WTC11 (cell line): ENCODE measurements around the gene LY6G6C. TPM values are rescaled to one million over a fixed set of nuclear protein-coding genes. Genes with fewer than 3 reads are reported as not detected.

Experiments used
- ATAC-seq: fragments of 200-7000 bp; cut with Tn5 transposase; 2 replicates; pipeline ENCODE4 v1.10.0; 2021; ENCODE audit warnings: mild to moderate bottlenecking, moderate library complexity
- CTCF ChIA-PET: fragments of 300-600 bp; sonication (Branson Sonifier 250); formaldehyde crosslinking; loops from one replicate; lab custom pipeline; 2021; ENCODE audit warnings: antibody characterized with exemption; lab: Charles Lee
- POLR2A ChIA-PET: fragments of 350-600 bp; sonication (Branson Sonifier 250); formaldehyde crosslinking; loops from one replicate; lab custom pipeline; 2021; ENCODE audit warnings: antibody characterized with exemption; lab: Charles Lee
- DNase-seq: peaks from one replicate; pipeline ENCODE4 v3.0.0; 2021; ENCODE audit warnings: low spot score
- H3K27ac Mint-ChIP-seq: 2 replicates; pipeline ENCODE4 v1.8.0; 2021; ENCODE audit warnings: mixed read lengths
- H3K27me3 Mint-ChIP-seq: 2 replicates; pipeline ENCODE4 v1.8.0; 2021; ENCODE audit warnings: low read depth, mild to moderate bottlenecking, moderate library complexity, mixed read lengths
- H3K36me3 Mint-ChIP-seq: 2 replicates; pipeline ENCODE4 v1.8.0; 2021; ENCODE audit warnings: mixed read lengths
- H3K4me1 Mint-ChIP-seq: 2 replicates; pipeline ENCODE4 v1.8.0; 2022; ENCODE audit warnings: mixed read lengths
- H3K4me3 Mint-ChIP-seq: 2 replicates; pipeline ENCODE4 v1.8.0; 2021; ENCODE audit warnings: mild to moderate bottlenecking, moderate library complexity, mixed read lengths
- H3K9me3 Mint-ChIP-seq: 2 replicates; pipeline ENCODE4 v1.8.0; 2021; ENCODE audit warnings: mixed read lengths
- ELF4 ChIP-seq: sonication (generic); formaldehyde crosslinking; IDR thresholded peaks from 2 replicates; pipeline ENCODE4 v1.8.1; 2022; ENCODE audit warnings: low read depth, mild to moderate bottlenecking, moderate library complexity, missing genetic modification reagents
- ESRRA ChIP-seq: sonication (generic); formaldehyde crosslinking; IDR thresholded peaks from 2 replicates; pipeline ENCODE4 v1.8.1; 2022; ENCODE audit warnings: mild to moderate bottlenecking, missing genetic modification reagents, borderline replicate concordance
- GABPB1 ChIP-seq: sonication (generic); formaldehyde crosslinking; IDR thresholded peaks from 2 replicates; pipeline ENCODE4 v1.8.1; 2023; ENCODE audit warnings: mild to moderate bottlenecking, missing genetic modification reagents
- GRHL2 ChIP-seq: fragments of 250-450 bp; sonication (Bioruptor Pico); IDR thresholded peaks from 2 replicates; pipeline ENCODE4 v1.8.0; 2022; ENCODE audit warnings: mild to moderate bottlenecking, moderate library complexity; ENCODE audit not compliant: insufficient replicate concordance, severe bottlenecking
- GTF2I ChIP-seq: fragments of 250-450 bp; sonication (Bioruptor Pico); conservative IDR thresholded peaks from 2 replicates; pipeline ENCODE4 v1.4.0; 2021; ENCODE audit warnings: mild to moderate bottlenecking
- KAT7 ChIP-seq: sonication (generic); formaldehyde crosslinking; IDR thresholded peaks from 2 replicates; pipeline ENCODE4 v1.8.1; 2023; ENCODE audit warnings: missing genetic modification reagents, mild to moderate bottlenecking, borderline replicate concordance
- NFATC4 ChIP-seq: fragments of 250-450 bp; sonication (Bioruptor Pico); IDR thresholded peaks from 2 replicates; pipeline ENCODE4 v1.9.0; 2021; ENCODE audit warnings: mild to moderate bottlenecking
- NR1H2 ChIP-seq: sonication (generic); formaldehyde crosslinking; IDR thresholded peaks from 2 replicates; pipeline ENCODE4 v1.9.0; 2021; ENCODE audit warnings: mild to moderate bottlenecking, moderate library complexity, missing genetic modification reagents
- NR2C2 ChIP-seq: sonication (generic); formaldehyde crosslinking; IDR thresholded peaks from 2 replicates; pipeline ENCODE4 v1.8.0; 2022; ENCODE audit warnings: mild to moderate bottlenecking, missing genetic modification reagents
- NR3C1 ChIP-seq: sonication (generic); formaldehyde crosslinking; conservative IDR thresholded peaks from 2 replicates; pipeline ENCODE4 v1.8.1; 2023; ENCODE audit warnings: low read depth, mild to moderate bottlenecking, missing genetic modification reagents
- SMAD4 ChIP-seq: sonication (generic); formaldehyde crosslinking; IDR thresholded peaks from 2 replicates; pipeline ENCODE4 v1.8.0; 2022; ENCODE audit warnings: mild to moderate bottlenecking, missing genetic modification reagents
- SOX15 ChIP-seq: fragments of 250-450 bp; sonication (Bioruptor Pico); IDR thresholded peaks from 2 replicates; pipeline ENCODE4 v1.9.0; 2021; ENCODE audit warnings: mild to moderate bottlenecking
- ZNF138 ChIP-seq: sonication (generic); formaldehyde crosslinking; conservative IDR thresholded peaks from 2 replicates; pipeline ENCODE4 v1.8.1; 2022; ENCODE audit warnings: mild to moderate bottlenecking, moderate library complexity, missing genetic modification reagents
- ZNF416 ChIP-seq: fragments of 250-450 bp; sonication (Bioruptor Pico); IDR thresholded peaks from 2 replicates; pipeline ENCODE4 v1.9.0; 2021; ENCODE audit warnings: mild to moderate bottlenecking, inconsistent platforms
- total RNA-seq: library from RNA; stranded (reverse); gene quantifications from 3 replicates; pipeline ENCODE4 v1.2.3, GENCODE V29; 2021
- TF ChIP-seq, protein P1 (sequence below): sonication (generic); formaldehyde crosslinking; IDR thresholded peaks from 2 replicates; pipeline ENCODE4 v1.8.1; 2023; ENCODE audit warnings: mild to moderate bottlenecking, missing genetic modification reagents, moderate library complexity
- TF ChIP-seq, protein P2 (sequence below): fragments of 250-450 bp; sonication (Bioruptor Pico); IDR thresholded peaks from 2 replicates; pipeline ENCODE4 v1.8.0; 2021; ENCODE audit warnings: mild to moderate bottlenecking
- TF ChIP-seq, protein P3 (sequence below): fragments of 250-450 bp; sonication (Bioruptor Pico); IDR thresholded peaks from 2 replicates; pipeline ENCODE4 v1.9.0; 2021; ENCODE audit warnings: mild to moderate bottlenecking
- TF ChIP-seq, protein P4 (sequence below): fragments of 200-600 bp; IDR thresholded peaks from 2 replicates; pipeline ENCODE4 v1.8.0; 2022; ENCODE audit warnings: antibody characterized with exemption

The LY6G6C gene
- total RNA-seq, 1 experiment from 2014 or later: 0.35 TPM

DNA sequence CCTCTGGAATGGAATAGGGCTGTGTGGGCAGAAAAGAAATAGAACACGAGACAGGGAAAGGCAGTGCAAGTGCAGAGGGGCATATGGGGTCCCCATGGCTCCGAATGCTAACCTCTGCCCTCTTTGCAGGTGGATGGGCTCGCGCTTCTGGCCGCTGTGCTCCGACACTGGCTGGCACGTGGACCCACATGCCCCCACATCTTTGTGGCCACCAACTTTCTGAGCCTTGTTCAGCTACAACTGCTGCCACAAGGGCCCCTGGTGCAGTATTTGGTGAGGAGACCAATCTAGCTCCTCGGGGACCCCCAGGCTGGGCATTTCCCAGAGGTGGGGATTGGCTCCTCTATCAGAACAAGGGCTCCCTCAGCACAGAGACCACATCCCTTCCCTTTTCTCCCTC lies 39.8 kb upstream of the LY6G6C start (continued):
- TF ChIP-seq, protein P1, sequence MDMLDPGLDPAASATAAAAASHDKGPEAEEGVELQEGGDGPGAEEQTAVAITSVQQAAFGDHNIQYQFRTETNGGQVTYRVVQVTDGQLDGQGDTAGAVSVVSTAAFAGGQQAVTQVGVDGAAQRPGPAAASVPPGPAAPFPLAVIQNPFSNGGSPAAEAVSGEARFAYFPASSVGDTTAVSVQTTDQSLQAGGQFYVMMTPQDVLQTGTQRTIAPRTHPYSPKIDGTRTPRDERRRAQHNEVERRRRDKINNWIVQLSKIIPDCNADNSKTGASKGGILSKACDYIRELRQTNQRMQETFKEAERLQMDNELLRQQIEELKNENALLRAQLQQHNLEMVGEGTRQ: no peak
- no peak for TF ChIP-seq GRHL2 (CRISPR knock-in tag)
- no peak for TF ChIP-seq NR3C1 (CRISPR knock-in tag)
- no peak for TF ChIP-seq ZNF416 (CRISPR knock-in tag)

DNA sequence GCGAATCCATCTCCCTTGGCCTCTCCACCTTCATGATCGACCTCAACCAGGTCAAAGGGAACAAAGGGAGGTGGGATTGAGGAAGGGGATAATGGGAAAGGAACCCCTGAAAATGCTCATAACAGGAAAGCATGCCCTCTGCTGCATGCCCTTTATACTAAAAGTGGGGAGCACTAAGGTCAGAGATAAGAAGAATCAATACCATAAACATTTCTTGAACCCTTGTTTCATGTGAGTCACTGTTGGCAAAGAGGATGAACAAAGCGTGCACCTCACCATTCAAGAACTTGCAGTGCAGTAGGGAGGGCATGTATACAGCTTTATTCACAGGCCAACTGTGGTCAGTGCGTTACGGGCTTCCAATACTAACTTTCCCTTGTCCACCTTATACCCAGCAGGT lies 39.2 kb upstream of the LY6G6C start:
- no peak for ATAC-seq
- POLR2A ChIA-PET: no interaction called here
- H3K4me1 Mint-ChIP-seq: peaks cover 13% of the 10 kb centered on the region
- H3K36me3 Mint-ChIP-seq: peaks cover 25% of the 10 kb centered on the region
- CTCF ChIA-PET: interaction anchor here (1.8 kb wide), 1 partner anchor 9 kb away, joined by 8 read pairs; no protein-coding TSS in a partner anchor
- TF ChIP-seq SOX15 (CRISPR knock-in tag) (no peak), GABPB1 (no peak)
- no peaks in the 10 kb centered on the region for H3K27me3 Mint-ChIP-seq
- H3K4me3 Mint-ChIP-seq: no peak overlapping the region
- DNase-seq: no peak
- H3K9me3 Mint-ChIP-seq: no peaks in the 10 kb centered on the region
- H3K27ac Mint-ChIP-seq: no peak overlapping the region

DNA sequence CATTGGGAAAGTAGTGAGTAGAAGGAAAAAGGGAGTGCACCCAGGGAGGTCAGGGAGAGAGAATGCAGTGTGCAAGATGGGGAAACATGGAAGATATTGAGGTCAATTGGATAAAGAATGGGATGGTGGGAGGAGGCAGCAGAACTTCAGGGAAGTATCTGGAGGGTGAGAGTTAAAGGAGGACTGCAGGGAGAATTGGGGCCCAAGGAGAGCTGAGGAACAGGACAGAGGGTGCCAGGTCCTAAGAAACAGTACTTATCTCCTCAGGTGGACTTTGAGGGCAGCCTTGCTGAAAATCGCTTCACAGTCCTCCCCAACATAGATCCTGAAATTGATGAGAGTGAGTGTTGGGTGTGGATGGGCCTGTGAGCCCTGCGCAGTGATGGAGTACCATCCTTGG lies 36.7 kb upstream of the LY6G6C start:
- Mint-ChIP-seq H3K9me3 (no peaks in the 10 kb centered on the region), H3K27ac (no peak overlapping the region; the same call in 1 of the 2 replicates), H3K4me1 (peaks cover 3% of the 10 kb centered on the region), H3K36me3 (peaks cover 22% of the 10 kb centered on the region), H3K27me3 (no peaks in the 10 kb centered on the region), H3K4me3 (no peak overlapping the region)
- TF ChIP-seq, protein P2, sequence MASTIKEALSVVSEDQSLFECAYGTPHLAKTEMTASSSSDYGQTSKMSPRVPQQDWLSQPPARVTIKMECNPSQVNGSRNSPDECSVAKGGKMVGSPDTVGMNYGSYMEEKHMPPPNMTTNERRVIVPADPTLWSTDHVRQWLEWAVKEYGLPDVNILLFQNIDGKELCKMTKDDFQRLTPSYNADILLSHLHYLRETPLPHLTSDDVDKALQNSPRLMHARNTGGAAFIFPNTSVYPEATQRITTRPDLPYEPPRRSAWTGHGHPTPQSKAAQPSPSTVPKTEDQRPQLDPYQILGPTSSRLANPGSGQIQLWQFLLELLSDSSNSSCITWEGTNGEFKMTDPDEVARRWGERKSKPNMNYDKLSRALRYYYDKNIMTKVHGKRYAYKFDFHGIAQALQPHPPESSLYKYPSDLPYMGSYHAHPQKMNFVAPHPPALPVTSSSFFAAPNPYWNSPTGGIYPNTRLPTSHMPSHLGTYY (CRISPR knock-in tag): no peak
- TF ChIP-seq NR3C1 (CRISPR knock-in tag) (no peak), NR1H2 (CRISPR knock-in tag) (no peak), GTF2I (CRISPR knock-in tag) (no peak), SMAD4 (CRISPR knock-in tag) (no peak), ESRRA (no peak), KAT7 (CRISPR knock-in tag) (no peak), ZNF138 (no peak), NFATC4 (no peak), ELF4 (CRISPR knock-in tag) (no peak), SOX15 (CRISPR knock-in tag) (no peak), NR2C2 (CRISPR knock-in tag) (no peak)
- TF ChIP-seq, protein P3, sequence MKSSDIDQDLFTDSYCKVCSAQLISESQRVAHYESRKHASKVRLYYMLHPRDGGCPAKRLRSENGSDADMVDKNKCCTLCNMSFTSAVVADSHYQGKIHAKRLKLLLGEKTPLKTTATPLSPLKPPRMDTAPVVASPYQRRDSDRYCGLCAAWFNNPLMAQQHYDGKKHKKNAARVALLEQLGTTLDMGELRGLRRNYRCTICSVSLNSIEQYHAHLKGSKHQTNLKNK (CRISPR knock-in tag): no peak
- TF ChIP-seq, protein P4, sequence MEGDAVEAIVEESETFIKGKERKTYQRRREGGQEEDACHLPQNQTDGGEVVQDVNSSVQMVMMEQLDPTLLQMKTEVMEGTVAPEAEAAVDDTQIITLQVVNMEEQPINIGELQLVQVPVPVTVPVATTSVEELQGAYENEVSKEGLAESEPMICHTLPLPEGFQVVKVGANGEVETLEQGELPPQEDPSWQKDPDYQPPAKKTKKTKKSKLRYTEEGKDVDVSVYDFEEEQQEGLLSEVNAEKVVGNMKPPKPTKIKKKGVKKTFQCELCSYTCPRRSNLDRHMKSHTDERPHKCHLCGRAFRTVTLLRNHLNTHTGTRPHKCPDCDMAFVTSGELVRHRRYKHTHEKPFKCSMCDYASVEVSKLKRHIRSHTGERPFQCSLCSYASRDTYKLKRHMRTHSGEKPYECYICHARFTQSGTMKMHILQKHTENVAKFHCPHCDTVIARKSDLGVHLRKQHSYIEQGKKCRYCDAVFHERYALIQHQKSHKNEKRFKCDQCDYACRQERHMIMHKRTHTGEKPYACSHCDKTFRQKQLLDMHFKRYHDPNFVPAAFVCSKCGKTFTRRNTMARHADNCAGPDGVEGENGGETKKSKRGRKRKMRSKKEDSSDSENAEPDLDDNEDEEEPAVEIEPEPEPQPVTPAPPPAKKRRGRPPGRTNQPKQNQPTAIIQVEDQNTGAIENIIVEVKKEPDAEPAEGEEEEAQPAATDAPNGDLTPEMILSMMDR: no peak
- no peak for DNase-seq
- no peak for ATAC-seq
- ChIA-PET CTCF (interaction anchor here (1.4 to 2.2 kb wide), 2 partner anchors 11 to 69 kb away, joined by 4 to 8 read pairs; no protein-coding TSS in a partner anchor), POLR2A (no interaction called here)
